Measurements from ENCODE around the gene TMEM221.

TMEM221 gene

DNA sequence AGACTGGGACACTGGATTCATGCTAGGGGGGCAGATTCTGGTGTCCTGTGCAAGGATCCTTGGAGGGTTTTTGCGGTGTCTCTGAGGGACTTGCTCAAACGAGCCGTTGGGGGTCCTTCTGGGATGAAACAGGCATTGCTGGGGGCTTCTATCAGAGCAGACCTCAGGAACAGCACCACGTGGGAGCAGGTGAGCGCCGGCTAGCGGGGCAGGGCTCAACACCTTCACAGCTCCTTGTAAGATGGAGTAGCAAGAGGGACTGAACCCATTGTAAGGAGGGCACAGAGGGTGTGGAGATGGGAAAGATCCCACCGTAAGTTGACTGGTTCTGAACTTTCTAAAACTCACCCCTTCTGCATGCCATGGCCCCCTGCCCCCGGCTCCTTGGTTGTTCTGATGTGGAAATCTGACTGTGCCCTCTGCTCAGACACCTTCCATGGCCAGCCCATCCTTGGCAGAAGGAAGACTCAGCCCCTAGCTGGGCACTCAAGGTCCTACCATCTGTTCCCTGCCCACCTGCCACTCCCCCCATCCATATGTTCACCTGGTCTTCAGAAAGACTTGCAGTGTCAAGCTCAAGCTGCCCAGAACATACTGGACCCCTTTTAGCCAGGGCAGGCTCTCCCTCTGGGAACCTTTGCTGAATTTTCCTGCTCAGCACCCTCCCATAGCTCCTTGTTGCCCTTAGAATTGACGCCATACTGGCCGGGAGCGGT lies 23.1 kb upstream of the TMEM221 start:
- no peak for DNase-seq

DNA sequence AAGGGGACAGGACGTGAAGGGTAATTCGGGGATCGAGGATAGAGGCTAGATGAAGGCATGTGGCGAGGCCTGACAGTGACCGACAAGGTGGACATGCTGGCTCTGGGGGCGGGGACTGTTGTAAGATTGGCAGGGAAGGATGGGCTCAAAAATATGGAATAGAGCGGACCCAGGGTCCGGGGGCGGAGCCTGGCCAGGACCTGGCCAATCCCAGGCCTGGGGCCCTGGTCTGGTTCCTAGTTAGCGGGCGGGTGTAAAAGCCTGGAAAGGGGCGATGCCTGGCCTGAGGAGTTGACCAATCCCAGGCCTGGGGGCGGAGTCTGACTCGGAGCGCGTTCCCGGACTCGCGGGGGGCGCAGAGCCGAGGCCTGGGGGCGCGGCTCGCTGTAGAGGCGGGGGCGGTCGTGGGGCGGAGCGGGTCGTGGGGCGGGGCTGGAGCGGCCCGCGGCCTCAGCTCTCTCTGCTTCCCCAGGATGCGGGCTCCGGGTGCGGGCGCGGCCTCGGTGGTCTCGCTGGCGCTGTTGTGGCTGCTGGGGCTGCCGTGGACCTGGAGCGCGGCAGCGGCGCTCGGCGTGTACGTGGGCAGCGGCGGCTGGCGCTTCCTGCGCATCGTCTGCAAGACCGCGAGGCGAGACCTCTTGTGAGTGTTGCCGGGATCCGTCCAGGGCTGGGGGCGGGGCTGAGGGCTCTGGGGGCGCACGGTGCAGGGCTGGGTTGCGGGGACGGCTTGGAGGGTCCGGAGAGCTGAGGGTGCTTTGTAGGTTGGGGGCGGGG lies 21.8 kb upstream of the TMEM221 start, which contains the start of gene SLC27A1:
TSS of gene SLC27A1 (plus strand) at position 457 of the 774 bp plus-strand sequence. CDS start at position 474, 17 bp downstream.
- peak; percentile 88 for DNase-seq

DNA sequence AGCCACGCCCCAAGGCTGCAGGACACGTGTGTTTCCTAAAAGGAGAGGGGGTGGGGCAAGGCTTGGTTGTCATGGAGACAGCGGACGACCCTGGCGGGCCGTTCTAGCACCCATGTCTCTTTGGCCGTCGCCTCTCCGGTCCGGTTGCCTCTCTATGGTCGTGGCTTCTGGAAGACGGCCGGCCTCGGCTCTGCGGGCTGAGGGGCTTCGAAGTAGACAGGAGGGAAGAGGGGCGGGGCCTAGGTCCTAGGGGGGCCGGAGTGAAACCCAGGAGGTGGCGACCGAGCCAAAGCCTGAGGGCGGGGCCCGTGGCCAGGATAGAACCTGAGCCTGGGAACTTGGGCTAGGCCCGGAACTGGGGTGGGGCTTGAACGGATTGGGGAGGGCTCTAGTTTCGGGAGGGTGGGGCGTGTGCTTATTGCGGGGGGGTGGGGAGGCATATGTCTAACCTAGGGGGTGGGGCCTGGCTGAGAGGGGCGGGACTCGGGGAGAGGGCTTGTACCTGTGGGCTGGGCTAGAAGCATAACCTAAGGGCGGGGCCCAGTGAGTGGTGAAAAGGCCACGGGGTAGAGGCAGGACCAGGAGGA lies 21.1 kb upstream of the TMEM221 start:
- DNase-seq, result peak; percentile 91

DNA sequence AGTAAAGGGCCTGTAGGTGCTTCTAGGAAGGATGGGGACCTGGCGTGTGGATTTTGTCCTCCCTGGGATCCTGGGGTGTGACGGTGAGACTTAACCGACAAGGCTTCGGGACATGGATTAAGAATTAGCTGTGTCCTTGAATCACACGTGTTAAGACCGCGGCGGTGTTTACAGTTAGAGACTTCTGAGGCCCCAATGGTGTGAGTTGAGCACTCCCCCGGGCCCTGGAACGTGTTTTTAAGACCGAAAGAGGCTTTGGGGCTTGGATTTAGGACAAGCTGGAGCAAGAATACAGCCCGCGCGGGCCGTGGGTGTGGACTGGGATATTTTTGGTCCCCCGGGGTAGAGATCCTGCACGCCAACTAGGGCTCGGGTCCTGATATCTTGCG lies 20.6 kb upstream of the TMEM221 start:
- no peak for DNase-seq

DNA sequence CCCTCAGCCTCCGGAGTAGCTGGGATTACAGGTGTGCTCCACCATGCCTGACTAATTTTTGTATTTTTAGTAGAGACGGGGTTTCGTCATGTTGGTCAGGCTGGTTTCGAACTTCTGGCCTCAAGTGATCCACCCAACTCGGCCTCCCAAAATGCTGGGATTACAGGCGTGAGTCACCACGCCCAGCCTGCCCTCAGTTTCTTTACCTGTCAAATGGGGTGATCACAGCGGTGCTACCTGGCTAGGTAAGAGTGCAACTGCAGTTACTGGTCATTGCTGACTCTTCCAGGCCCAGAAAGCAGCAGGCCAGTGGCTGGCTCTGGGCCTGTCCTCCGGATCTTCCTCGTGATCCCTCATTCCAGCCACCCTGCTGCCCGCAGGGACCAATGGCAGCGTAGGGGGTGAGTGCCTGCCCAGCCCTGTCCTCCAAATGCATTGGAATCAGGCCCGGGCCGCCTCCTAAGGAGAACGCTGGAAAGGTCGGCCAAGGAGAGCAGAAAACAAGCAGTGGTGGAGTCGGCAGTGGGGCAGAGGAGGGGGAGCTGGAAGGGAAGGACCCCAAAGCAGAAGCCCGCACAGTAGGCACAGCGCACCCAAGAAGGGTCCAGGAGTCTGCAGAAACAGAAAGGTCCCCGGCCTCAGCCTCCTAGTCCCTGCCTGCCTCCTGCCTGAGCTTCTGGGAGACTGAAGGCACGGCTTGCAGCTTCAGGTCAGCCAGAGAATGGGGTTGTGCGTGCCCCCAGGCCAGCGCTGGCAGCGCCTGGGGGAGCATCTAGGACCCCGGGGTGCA lies 20.0 kb upstream of the TMEM221 start:
- DNase-seq, result no peak

DNA sequence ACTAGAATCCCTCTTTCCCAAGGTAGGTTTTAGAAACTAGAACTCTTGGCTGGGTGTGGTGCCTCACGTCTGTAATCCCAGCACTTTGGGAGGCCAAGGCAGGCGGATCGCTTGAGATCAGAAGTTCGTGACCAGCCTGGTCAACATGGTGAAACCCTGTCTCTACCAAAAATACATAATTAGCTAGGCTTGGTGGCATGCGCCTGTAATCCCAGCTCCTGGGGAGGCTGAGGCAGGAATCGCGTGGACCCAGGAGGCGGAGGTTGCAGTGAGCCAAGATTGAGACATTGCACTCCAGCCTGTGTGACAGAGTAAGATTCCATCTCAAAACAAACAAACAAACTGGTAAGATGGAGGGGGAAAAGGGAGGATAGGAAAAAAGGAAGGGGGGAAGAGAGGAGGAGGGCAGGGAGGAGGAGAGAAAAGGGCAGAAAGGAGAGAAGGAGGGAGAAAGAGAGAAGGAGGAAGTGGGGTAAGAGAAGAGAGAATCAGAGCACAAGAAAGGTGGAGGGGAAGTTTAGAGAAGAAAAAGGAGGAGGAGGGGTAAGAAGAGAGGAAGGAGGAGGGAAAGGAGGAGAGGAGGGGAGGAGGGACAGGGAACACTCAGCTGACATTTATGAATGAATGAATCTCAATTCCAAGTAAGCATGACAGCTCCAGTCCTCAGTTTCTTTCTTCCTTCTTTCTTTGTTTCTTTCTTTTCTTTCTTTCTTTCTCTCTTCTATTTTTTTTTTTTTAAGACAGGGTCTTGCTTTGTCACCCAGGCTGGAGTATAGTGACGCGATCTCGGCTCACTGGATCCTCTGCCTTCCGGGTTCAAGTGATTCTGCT lies 19.2 kb upstream of the TMEM221 start:
- no peak for DNase-seq

DNA sequence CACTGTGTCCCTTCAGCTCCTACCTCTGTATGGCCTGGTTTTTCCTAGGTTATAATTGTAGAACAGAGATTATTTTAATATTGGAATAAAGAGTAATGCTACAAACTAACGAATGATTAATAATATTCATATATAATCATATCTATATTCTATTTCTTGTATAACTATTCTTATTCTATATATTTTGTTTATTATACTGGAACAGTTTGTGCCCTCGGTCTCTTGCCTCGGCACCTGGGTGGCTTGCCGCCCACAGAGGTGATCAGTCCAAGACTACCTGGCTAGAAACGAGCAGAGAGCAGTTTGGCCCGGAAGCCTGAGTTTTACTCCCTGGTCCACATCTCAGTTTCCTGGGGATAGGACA lies 18.0 kb upstream of the TMEM221 start:
- DNase-seq, result no peak

DNA sequence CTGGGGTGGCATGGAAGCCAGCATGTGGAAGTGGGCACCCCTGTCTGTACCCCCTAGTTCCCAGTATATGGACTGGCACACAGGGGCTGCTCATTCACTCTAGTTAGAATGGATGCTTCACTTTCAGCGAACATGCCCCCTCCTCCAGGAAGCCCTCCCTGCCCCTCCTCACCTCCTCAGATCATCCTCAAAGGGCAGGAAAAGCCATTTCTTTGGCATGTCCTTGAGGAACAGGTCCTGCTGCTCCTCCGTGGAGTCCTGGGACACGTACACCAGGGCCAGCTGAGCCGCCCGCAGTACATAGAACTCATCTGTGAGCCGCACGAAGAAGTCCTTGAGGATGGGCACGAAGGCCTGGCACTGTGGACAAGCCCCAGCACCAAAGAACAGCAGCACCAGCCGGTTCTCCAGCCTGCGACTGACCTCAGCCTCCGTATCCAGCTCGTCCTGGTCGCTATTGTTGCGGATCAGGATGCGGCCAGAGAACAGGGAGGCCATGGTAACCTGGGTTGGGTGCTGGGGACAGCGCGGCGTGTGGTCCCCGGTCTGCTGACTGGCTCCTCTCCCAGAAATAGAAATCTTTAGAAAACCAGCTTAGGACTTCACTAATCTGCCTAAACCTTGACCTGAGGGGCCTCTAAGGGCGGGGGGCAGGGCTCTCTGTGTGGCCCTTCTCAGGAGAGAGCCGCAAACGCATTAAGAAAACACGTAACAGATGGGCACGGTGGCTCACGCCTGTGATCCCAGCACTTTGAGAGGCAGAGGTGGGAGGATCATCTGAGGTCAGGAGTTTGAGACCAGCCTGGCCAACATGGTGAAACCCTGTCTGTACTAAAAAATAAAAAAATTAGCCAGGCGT lies 12.1 kb upstream of the TMEM221 start, which contains the start of gene NXNL1:
TSS of gene NXNL1 (minus strand) at position 555 of the 859 bp plus-strand sequence. CDS start at position 498, 57 bp downstream.
- no peak for DNase-seq

DNA sequence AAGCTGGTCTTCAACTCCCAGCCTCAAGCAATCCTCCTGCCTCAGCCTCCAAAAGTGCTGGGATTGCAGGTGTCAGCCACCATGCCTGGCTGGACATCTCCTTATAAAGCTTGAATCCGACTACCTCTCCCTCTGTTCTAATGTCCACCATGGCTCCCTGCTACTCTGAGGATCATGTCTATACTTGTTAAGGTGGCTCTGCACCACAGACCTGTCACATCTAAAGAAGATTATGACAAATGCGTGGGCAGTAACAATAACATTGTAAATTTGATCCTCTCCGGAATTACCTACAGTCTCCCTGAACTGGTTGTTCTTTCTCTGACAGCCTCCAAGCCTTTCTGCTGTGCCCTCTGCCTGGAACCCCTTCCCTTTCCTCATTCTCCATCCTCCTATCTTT lies 10.5 kb upstream of the TMEM221 start:
- no peak for DNase-seq

DNA sequence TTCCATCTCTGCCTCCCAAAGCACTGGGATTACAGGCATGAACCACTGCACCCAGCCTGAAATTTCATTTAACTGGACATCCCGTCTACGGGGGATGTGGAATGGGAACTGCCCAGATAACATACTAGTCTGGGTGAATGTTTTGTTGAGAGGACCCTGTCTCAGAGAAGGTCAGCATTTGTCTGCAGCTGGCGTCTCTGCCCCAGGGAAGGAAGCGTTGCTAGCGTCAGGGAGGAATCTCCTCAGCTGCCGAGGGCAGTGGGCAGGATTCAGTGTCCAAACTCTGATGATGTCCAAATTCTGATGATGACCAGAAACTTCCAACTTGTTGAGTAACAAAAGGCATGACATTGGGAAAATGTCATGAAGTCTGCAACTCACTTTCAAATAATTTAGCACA lies 9.1 kb upstream of the TMEM221 start:
- no peak for DNase-seq

DNA sequence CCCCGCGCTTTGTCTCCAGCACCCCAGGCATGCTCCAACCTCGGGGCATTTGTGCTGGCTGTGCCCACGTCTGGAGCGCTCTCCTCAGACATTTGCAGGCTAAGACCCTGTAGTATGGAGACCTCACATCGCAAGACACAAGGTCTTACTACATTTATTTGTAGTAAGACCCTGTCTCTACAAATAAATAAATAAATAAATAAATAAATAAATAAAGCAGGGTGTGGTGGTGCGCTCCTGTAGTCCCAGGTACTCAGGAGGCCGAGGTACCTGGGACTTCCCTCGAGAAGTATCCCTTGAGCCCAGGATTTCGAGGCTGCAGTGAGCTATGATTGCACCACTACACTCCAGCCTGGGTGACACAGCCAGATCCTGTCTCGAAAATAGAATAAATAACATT lies 7.7 kb upstream of the TMEM221 start:
- DNase-seq, result no peak

DNA sequence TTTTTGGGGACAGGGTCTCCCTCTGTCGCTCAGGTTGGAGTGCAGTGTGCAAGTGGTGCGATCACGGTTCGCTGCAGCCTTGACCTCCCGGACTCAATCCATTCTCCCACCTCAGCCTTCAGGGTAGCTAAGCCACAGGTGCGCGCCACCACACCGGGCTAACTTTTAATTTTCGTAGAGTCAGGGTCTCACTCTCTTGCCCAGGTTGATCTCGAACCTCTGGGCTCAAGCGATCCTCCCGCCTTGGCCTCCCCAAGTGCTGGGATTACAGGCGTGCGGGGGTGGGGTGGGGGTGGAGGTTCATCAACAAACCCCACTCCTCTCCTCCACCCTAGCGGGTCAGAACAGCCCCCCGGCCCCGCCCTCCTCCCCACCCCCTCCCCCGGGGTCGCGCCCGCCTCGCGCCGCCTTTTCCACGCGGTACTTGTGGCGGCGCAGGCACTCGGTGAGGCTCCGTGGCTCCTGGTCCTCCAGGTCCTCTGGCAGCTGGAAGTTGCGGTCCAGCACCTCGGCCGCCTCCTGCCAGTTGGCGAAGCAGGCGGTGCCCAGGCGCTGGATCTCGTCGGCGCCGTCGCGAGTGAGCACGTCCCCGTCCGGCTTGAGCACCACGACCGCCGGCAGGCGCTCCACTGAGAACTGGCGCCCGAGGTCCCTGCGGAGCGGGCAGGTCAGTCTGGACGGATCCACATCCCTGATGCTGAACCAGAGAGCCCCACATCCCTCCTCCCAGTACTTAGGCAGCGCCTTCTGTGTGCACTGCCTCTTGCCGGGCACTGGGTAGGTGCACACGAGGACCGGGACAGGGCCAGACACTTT lies 7.0 kb upstream of the TMEM221 start:
- DNase-seq, result no peak

DNA sequence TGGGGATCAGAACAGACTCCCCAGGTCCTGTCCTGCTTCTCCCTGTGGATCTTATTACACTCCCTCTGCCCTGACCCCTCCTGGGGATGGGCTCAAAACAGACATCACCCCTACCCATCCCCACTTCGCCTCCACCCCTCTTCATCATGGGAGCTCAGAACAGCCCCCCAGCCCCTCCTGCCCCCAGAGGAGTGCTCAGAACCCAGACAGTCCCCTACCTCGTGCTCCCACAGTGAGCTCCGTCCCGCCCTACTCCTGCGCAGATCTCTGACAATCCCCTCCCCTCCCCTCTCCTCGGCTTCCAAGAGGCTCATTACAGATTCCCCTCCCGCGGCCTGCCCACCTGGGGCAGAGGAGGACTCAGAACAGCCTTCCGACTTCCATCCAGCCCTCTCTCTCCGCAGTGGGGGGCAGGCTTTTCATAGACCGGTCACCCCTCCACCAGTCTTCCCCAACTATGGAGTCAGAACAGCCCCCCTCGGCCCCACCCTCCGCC lies 6.2 kb upstream of the TMEM221 start:
- no peak for DNase-seq

DNA sequence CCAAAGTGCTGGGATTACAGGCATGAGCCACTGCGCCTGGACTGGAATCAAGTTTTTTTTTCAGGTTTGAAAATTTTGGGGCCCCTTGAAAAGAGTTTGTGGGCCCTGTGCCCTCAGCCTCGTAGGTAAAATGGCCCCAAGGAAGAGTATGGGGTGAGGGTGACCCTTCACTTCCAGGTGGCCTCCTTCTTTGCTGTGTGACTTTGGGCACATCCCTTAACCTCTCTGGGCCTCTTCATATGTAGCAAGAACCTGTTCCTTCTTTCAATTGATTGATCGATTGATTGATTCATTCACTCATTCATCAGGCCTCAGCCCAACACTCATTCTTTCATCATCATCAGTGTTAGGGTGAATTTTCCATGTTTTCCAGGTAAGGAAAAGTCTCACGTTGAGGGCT lies 3.4 kb upstream of the TMEM221 start:
- DNase-seq, result no peak

DNA sequence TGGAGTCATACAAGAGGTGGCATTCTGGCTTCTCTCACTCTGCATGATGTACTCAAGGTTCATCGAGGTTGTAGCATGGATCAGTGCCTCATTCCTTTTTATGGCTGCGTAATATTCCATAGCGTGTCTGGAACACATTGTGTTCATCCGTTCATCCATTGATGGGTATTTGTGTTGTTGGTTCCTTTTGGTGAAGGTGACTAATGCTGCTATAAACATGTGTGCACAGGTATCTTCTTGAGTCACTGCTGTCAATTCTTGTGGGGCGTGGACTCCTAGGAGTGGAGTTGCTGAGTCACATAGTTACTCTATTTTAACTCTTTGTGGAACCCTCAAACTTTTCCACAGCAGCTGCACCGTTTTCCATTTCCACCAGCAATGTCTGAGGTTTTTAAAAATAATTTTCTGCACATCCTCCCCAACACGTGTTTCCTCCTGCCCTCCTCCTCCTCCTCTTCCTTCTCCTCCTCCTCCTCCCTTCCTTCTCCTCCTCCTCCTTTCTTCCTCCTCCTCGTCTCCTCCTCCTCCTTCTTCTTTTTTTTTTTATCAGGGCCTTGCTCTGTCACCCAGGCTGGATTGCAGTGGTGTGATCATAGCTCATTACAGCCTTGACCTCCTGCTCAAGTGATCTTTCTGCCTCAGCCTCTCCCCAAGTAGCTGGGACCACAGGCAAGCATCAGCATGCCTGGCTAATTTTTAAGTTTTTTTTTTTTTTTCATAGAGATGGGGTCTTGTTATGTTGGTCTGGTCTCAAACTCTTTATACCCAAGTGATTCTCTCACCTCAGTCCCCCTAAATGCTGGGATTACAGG lies 2.0 kb upstream of the TMEM221 start:
- DNase-seq, result peak; percentile 66

DNA sequence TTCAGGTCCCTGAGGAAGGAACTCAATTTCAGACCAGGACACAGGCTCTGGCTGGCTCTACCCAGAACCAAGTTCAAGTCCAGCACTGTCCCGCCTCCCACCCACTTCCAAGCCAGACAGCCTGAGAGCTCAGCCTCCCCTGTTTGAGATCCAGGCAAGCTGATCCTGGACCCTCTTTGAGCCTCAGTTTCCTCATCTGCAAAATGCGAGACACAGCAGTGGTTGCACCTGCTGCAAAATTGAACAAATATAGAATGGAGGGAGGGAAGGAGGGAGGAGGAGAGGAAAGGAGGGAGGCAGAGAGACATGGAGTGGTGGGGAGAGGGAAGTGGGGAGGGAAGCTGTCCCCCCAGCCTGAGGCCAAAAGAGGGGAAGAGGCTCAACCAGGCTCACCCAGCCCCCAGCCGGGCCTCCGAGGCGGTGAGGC lies 751 bp downstream of the TMEM221 start:
- no peak for DNase-seq

DNA sequence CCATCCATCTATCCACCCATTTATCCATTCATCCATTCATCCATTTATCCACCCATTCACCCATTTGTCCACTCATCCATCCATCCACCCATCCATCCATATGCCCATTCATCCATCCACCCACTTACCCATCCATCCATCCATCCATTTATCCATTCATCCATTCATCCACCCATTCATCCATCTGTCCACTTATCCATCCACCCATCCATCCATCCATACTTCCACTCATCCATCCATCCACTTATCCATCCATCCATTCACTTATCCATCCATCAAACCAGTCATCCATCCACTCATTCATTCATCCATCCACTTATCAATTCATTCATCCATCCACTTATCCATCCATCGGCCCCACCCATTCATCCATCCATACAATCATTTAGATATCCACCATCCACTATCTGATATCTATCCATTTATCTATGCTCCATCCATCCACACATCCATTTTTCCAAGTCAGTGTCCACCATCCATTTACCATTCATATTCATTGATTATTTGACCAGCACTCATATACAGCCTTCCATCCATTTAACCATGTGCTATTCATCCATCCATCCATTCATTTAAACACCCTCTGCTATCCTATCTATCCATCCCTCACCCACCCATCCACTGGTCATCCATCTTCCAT lies 2.8 kb downstream of the TMEM221 start:
- DNase-seq, result no peak

DNA sequence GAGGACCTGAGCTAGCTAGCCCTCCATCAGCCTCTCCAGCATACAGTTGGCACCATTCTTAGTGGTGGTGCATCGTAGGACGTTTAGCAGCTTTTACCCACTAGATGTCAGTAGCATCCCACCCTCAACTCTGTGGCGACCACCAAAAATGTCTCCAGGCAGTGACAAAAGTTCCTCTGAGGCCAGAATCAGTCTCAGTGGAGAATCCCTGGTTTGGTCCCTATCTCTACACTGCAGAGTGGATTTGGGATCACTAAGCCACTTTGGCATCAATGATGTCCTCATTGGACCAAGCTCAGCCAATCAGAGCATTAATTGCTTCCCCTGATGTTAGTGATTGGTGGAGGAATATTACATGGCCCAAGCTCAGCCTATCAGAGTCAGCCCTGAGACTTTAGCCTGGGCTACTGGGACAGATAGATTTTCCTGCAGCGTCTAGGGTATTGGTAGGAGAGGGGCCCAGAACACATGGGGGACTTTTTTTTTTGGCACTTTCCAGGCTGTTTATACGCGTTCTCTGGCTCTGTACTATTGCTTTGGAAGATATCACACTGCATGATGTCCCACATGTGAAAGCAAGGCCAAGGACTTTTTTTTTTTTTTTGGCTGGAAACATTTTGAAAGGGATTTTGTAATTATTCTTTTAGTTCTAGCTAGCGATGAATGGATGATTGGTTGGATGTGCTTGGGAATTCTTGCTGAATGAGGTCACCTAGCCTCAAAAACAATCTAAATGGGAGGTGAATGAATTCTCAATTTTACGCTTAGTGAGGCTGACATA lies 7.0 kb downstream of the TMEM221 start:
- no peak for DNase-seq
